Endothelial cell of umbilical vein (primary cell): ENCODE measurements around the gene FMN1. TPM values are rescaled to one million over a fixed set of nuclear protein-coding genes. Genes with fewer than 3 reads are reported as not detected.

Experiments used
- BruUV-seq: library from RNA; stranded (reverse); fragments of 400-500 nt; replicated peaks from 2 replicates; lab custom pipeline; 2021; lab: Mats Ljungman, UMichigan
- CTCF ChIA-PET: fragments of 300-600, 350-600 bp; sonication (Branson Sonifier 250); formaldehyde crosslinking; loops from one replicate; lab custom pipeline; 2021; ENCODE audit warnings: antibody characterized with exemption, inconsistent platforms; lab: Charles Lee
- POLR2A ChIA-PET: fragments of 300-600, 350-600 bp; sonication (Branson Sonifier 250); formaldehyde crosslinking; loops from one replicate; lab custom pipeline; 2021; ENCODE audit warnings: antibody characterized with exemption, inconsistent platforms; lab: Charles Lee
- DNase-seq: peaks from one replicate; pipeline ENCODE4 v3.0.0-alpha.2; 2011; ENCODE audit warnings: low read depth, low spot score
- FAIRE-seq: peaks from 2 replicates; lab custom pipeline; 2011; peaks lifted over from hg19 to GRCh38; lab: Jason Lieb, UNC
- H2AFZ ChIP-seq: 2 replicates; pipeline ENCODE4 v1.6.0; 2012; ENCODE audit warnings: low read depth, low read length, control low read depth, inconsistent platforms
- H3K27ac ChIP-seq: 2 replicates; pipeline ENCODE4 v1.5.1; 2011; ENCODE audit warnings: low read depth, mild to moderate bottlenecking, control low read depth, low read length, moderate library complexity; ENCODE audit not compliant: insufficient read depth
- H3K27me3 ChIP-seq, 2 experiments: 2 replicates each; pipeline versions ENCODE4 v1.6.0 to v1.6.1; 2011; ENCODE audit warnings: low read length in 2 of 2, mixed read lengths in 1 of 2; ENCODE audit not compliant: control insufficient read depth in 2 of 2, insufficient read depth in 2 of 2
- H3K36me3 ChIP-seq, 2 experiments: 2 replicates in 1 of 2; 3 replicates in 1 of 2; pipeline ENCODE4 v1.5.1; 2011; ENCODE audit warnings: low read length in 2 of 2, mild to moderate bottlenecking in 1 of 2, moderate library complexity in 1 of 2; ENCODE audit not compliant: control insufficient read depth in 2 of 2, insufficient read depth in 2 of 2; ENCODE audit errors: extremely low read depth in 1 of 2
- H3K4me1 ChIP-seq: 3 replicates; pipeline ENCODE4 v1.5.1; 2011; ENCODE audit warnings: mild to moderate bottlenecking, low read length; ENCODE audit not compliant: control insufficient read depth, insufficient read depth; ENCODE audit errors: extremely low read depth
- H3K4me2 ChIP-seq: 2 replicates; pipeline ENCODE4 v1.6.1; 2011; ENCODE audit warnings: low read length, control low read depth, mixed read lengths; ENCODE audit not compliant: insufficient read depth
- H3K4me3 ChIP-seq, 3 experiments: fragments of 200-600 bp in 1 of 3; sonication (generic), shearing (Covaris generic) in 1 of 3; replicated peaks in 1 of 3; 2 replicates each; pipeline ENCODE4 v1.5.1; 2011 to 2016; ENCODE audit warnings: control low read depth in 3 of 3, low read length in 3 of 3, mild to moderate bottlenecking in 2 of 3, inconsistent platforms in 1 of 3, low read depth in 1 of 3, moderate library complexity in 1 of 3; ENCODE audit not compliant: insufficient read depth in 1 of 3
- H3K79me2 ChIP-seq: 2 replicates; pipeline ENCODE4 v1.6.0; 2012; ENCODE audit warnings: low read length, inconsistent platforms; ENCODE audit not compliant: control insufficient read depth, insufficient read depth
- H3K9ac ChIP-seq: replicated peaks from 2 replicates; pipeline ENCODE3; 2011; ENCODE audit warnings: low read length, control low read depth; ENCODE audit not compliant: insufficient read depth; ENCODE audit errors: extremely low read depth
- H3K9me1 ChIP-seq: replicated peaks from 3 replicates; pipeline ENCODE4 v1.6.0; 2011; ENCODE audit warnings: mild to moderate bottlenecking, low read length; ENCODE audit not compliant: control insufficient read depth, insufficient read depth; ENCODE audit errors: extremely low read depth
- H3K9me3 ChIP-seq: replicated peaks from 2 replicates; pipeline ENCODE4 v1.5.1; 2012; ENCODE audit warnings: low read length, inconsistent platforms; ENCODE audit not compliant: control insufficient read depth, insufficient read depth
- H4K20me1 ChIP-seq: replicated peaks from 2 replicates; pipeline ENCODE3; 2011; ENCODE audit warnings: mild to moderate bottlenecking, low read length; ENCODE audit not compliant: control insufficient read depth, insufficient read depth; ENCODE audit errors: extremely low read depth
- EZH2 ChIP-seq: IDR thresholded peaks from 2 replicates; pipeline ENCODE4 v1.6.1; 2012; ENCODE audit warnings: borderline replicate concordance, low read depth, mild to moderate bottlenecking, moderate library complexity, low read length, inconsistent platforms; ENCODE audit not compliant: severe bottlenecking
- FOS ChIP-seq: IDR thresholded peaks from 2 replicates; pipeline ENCODE4 v1.6.1; 2011; ENCODE audit warnings: mild to moderate bottlenecking, low read length, moderate library complexity, borderline replicate concordance; ENCODE audit not compliant: insufficient read depth
- GATA2 ChIP-seq: IDR thresholded peaks from 2 replicates; pipeline ENCODE4 v1.7.0; 2011; ENCODE audit warnings: low read depth, mild to moderate bottlenecking, moderate library complexity, mixed read lengths, low read length; ENCODE audit not compliant: insufficient read length, insufficient read depth
- JUN ChIP-seq: IDR thresholded peaks from 2 replicates; pipeline ENCODE4 v1.6.1; 2011; ENCODE audit warnings: borderline replicate concordance, low read depth; ENCODE audit not compliant: insufficient read length, insufficient read depth
- MYC ChIP-seq: IDR thresholded peaks from one replicate; pipeline ENCODE4 v1.6.1; 2011; ENCODE audit warnings: mild to moderate bottlenecking, low read depth, low read length
- POLR2A ChIP-seq: IDR thresholded peaks from 2 replicates; pipeline ENCODE4 v1.6.1; 2012; ENCODE audit warnings: low read depth, mild to moderate bottlenecking, control low read depth, low read length
- POLR2AphosphoS5 ChIP-seq: IDR thresholded peaks from 2 replicates; pipeline ENCODE4 v1.6.1; 2012; ENCODE audit warnings: low read depth, mild to moderate bottlenecking, control low read depth, low read length, moderate library complexity; ENCODE audit not compliant: insufficient read depth
- dilution Hi-C: fragments of 300-500 bp; cut with MboI; formaldehyde crosslinking; loops from one replicate; pipeline ENCODE4 v1.15.0; 2019; ENCODE audit warnings: low sequenced_read_pairs; ENCODE audit not compliant: extremely low pct_ligation_motif_present
- intact Hi-C: fragments of 100-400 bp; cut with micrococcal nuclease; formaldehyde crosslinking; loops from one replicate; pipeline ENCODE4 v1.10.0; 2022
- polyA plus RNA-seq, 4 experiments: library from polyadenylated mRNA; depleted of rRNA in 3 of 4; stranded (reverse) in 3 of 4; unstranded in 1 of 4; fragments of >200 nt; gene quantifications; 2 replicates each; pipeline versions ENCODE4 v1.2.1 to v1.2.3, GENCODE V29; 2011 to 2012; ENCODE audit warnings: missing spikeins in 1 of 4
- total RNA-seq: library from RNA; stranded (reverse); gene quantifications from 2 replicates; pipeline ENCODE4 v1.2.3, GENCODE V29; 2021
- TF ChIP-seq, protein P1 (sequence below): IDR thresholded peaks from 2 replicates; pipeline ENCODE4 v1.6.1; 2011; ENCODE audit not compliant: insufficient read depth, insufficient read length
- TF ChIP-seq, protein P2 (sequence below), 2 donors: IDR thresholded peaks; 1 replicate in 1 of 2; 2 replicates in 1 of 2; pipeline ENCODE4 v1.5.1; 2011; ENCODE audit warnings: low read length in 2 of 2, mild to moderate bottlenecking in 2 of 2, moderate library complexity in 2 of 2, control low read depth in 1 of 2, inconsistent platforms in 1 of 2, low read depth in 1 of 2; ENCODE audit not compliant: insufficient read depth in 1 of 2; ENCODE audit errors: extremely low read depth in 1 of 2

Gene FMN1
- total and polyA plus RNA-seq, 2 donors (not counting 3 experiments of a cell fraction or from before 2014, with no cell fraction given): 0.01 to 0.29 TPM

DNA sequence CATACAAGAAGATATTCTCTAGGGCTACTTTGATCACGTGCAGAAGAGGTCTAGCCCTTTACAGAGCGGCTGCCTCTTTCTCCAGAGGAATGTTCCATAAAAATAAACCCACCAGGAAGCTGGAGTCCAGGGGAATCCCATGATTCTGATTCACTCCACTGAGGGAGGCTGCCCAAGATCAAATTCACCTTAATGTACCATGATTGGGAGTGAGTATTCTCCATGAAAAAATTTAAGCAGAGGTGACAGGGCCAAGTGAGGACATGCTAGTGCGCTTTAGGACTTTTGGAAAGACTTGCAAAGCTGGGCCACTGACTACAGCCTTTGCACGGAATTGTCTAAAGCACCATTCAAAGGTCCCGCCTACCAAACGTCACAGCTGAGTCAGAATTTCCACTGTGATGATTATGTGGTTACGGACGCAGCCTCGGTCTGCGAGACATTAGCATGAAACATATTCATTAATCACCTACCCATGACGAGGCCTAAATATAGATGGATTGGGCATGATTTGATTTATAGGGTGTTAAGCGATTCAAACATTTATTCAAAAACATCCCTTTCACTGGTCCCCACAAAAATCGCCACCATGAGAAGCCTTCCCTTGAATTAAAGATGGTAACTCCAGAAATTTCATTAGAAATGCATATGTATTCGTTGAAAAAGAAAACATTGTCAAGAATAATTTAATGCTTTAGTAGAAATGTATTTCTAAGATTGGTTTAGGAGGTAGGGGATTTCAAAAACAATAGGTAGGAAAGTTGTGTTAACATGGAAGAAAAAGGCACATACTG, 324.1 kb downstream of the FMN1 start:
- TF ChIP-seq, protein P1, sequence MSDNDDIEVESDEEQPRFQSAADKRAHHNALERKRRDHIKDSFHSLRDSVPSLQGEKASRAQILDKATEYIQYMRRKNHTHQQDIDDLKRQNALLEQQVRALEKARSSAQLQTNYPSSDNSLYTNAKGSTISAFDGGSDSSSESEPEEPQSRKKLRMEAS: no peak
- TF ChIP-seq POLR2AphosphoS5: no peak
- TF ChIP-seq JUN: no peak
- TF ChIP-seq, protein P2, sequence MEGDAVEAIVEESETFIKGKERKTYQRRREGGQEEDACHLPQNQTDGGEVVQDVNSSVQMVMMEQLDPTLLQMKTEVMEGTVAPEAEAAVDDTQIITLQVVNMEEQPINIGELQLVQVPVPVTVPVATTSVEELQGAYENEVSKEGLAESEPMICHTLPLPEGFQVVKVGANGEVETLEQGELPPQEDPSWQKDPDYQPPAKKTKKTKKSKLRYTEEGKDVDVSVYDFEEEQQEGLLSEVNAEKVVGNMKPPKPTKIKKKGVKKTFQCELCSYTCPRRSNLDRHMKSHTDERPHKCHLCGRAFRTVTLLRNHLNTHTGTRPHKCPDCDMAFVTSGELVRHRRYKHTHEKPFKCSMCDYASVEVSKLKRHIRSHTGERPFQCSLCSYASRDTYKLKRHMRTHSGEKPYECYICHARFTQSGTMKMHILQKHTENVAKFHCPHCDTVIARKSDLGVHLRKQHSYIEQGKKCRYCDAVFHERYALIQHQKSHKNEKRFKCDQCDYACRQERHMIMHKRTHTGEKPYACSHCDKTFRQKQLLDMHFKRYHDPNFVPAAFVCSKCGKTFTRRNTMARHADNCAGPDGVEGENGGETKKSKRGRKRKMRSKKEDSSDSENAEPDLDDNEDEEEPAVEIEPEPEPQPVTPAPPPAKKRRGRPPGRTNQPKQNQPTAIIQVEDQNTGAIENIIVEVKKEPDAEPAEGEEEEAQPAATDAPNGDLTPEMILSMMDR (IDR thresholded peaks at IDR 0.05; ENCODE audit: extremely low read depth in 1 of 2, insufficient read depth in 1 of 2, low read depth in 1 of 2, low read length in 2 of 2): no peak
- no peak for TF ChIP-seq POLR2A
- TF ChIP-seq FOS: no peak
- no peak for TF ChIP-seq EZH2
- TF ChIP-seq GATA2: no peak
- TF ChIP-seq MYC: no peak
- Histone ChIP-seq H3K9me3 (no peaks in the 10 kb centered on the region), H4K20me1 (no peaks in the 10 kb centered on the region), H3K4me1 (no peaks in the 10 kb centered on the region), H3K9ac (no peak overlapping the region), H3K36me3 (no peaks in the 10 kb centered on the region), H3K4me2 (no peak overlapping the region), H3K4me3 (no peak overlapping the region), H3K27me3 (no peaks in the 10 kb centered on the region), H3K9me1 (no peaks in the 10 kb centered on the region), H3K27ac (peak overlapping the region; percentile 3), H2AFZ (no peak overlapping the region), H3K79me2 (no peaks in the 10 kb centered on the region)
- ChIA-PET POLR2A (no interaction called here), CTCF (interaction anchor here (1.2 to 3.1 kb wide), 6 partner anchors 8 to 207 kb away, joined by 3 to 9 read pairs (median 5); no protein-coding TSS in a partner anchor)
- intact Hi-C loops (loop anchor here (2.0 kb wide), 1 partner anchor 20 kb away; no protein-coding TSS in a partner anchor), dilution Hi-C loops (no loop called here)
- no peak for FAIRE-seq
- DNase-seq: no peak
- no TSS peak for BruUV-seq
